GM19324 (cell line): ENCODE data around the gene DHCR24.

Experiments used
- ATAC-seq: cut with Tn5 transposase; IDR thresholded peaks from one replicate; pipeline ENCODE4 v1.9.1; 2021; ENCODE audit warnings: mild to moderate bottlenecking, moderate library complexity; ENCODE audit not compliant: unreplicated experiment, low FRiP score

DHCR24 gene

GRCh38 chr1:54848134-54848948 lies 38.7 kb downstream of the DHCR24 start:
- no peak for ATAC-seq

- ATAC-seq, result no peak
Measured at GRCh38 chr1:54846716-54847284, 40.2 kb downstream of the DHCR24 start.

DNA sequence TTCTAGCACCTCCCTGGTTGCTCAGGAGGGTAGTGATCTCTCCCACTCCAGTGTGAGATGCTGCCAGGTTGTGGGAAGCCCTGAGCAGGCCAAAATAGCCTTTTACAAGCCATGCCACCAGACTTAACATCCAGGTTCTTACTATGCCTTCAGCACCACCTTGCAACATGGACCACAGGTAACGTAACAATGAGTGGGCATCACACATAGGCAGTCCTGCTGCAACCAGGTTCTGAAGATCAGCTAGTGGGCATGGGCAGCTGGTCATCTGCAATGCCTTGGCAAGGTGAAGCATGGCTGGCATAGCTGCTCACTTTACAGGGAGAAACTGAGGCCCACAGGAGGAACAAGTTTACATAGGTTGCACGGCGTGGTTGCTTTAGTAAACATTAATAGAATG lies 40.7 kb downstream of the DHCR24 start:
- ATAC-seq, result no peak

DNA sequence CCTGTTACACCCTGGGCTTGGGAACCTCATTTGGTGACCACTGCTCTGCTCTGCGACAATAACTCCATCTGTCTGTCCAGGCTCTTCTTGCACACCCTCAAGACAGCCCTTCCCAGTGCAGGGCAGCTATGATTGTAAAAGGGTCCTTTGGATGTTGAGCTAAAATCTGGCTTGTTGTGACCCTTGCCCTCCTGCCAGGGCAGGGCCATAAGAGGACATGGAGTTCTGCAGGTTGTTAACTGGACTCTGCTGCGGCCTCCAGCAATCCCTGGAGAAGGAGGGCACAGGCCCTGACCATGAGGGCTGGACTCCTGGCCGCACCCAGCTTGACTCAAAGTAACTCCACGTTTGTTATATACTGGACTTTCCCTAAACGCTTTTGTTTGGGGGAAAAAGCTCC lies 41.2 kb downstream of the DHCR24 start:
- no peak for ATAC-seq

DNA sequence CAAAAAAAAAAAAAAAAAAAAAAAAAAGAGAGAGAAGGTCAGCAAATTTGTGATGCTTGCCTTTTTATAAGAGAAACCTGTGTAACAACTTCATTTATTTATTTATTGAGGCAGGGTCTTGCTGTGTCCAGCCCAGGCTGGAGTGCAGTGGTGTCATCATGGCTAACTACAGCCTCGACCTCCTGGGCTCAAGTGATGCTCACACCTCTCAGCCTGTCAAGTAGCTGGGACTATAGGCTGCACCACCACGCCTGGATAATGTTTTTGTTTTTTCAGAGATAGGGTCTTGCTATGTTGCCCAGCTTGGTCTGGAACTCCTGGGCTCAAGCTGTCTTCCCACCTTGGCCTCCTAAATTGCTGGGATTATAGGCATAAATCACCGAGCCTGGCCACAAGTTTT lies 42.4 kb downstream of the DHCR24 start:
- no peak for ATAC-seq

GRCh38 chr1:54843449-54843848 lies 43.5 kb downstream of the DHCR24 start:
- ATAC-seq, result no peak

GRCh38 chr1:54842963-54843362 lies 44.0 kb downstream of the DHCR24 start:
- ATAC-seq, result no peak

- ATAC-seq, result no peak
Measured at GRCh38 chr1:54842206-54842915, 44.6 kb downstream of the DHCR24 start.

DNA sequence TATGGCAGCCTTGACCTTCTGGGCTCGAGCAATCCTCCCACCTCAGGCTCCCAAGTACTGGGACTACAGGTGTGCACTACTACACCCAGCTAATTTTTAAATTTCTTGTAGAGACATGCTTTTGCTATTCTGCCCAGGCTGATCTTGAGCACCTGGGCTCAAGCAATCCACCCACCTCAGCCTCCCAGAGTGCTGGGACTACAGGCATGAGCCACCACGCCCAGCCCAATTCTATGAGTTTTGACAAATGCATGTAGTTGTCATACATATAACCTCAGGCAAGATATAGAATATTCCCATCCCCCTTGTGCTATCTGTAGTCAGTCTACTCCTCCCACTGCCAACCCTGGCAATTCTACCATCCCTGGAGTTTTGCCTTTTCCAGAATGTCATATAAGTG lies 47.2 kb downstream of the DHCR24 start:
- no peak for ATAC-seq

GRCh38 chr1:54838565-54839180 lies 48.3 kb downstream of the DHCR24 start:
- no peak for ATAC-seq

- ATAC-seq, result no peak
Measured at GRCh38 chr1:54837002-54837853, 49.8 kb downstream of the DHCR24 start.

DNA sequence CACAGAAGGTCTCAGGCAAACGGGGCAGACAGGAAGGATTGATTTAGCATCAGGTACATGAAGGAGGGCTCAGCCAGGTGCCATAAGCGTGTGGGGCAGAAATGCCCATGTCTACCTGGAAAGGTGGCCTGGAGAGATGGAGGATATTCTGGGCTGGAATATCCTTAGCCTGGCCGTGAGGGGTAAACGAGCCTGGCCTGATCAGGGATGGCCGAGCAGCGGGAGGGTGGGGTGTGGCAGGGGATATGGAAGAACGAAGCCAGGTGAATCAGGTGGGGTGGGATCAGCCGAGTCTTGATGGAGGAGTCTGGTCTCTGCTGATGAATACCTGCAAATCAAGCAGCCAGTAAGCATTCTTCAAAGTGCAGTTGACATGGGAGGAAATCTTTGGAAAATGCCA lies 50.4 kb downstream of the DHCR24 start:
- no peak for ATAC-seq

DNA sequence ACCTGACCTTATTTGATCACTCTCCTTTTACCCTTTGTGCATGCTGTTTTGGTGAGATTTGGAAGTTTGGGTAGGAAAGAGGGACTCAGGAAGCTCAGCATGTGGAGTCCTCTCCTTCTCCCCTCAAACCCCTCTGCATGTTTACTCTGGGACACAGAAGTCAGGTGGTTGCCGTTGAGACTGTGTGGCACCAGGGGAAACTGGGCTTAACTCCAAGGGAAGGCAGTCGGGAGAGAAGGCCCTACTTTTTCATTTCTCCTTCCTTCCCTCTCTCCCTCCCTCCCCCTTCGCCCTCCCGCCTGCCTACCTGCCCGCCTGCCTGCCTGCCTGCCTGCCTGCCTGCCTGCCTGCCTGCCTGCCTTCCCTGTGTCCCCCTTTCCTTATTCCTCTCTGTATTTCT lies 51.0 kb downstream of the DHCR24 start:
- ATAC-seq, result no peak

GRCh38 chr1:54835131-54835898 lies 51.7 kb downstream of the DHCR24 start:
- ATAC-seq, result no peak

DNA sequence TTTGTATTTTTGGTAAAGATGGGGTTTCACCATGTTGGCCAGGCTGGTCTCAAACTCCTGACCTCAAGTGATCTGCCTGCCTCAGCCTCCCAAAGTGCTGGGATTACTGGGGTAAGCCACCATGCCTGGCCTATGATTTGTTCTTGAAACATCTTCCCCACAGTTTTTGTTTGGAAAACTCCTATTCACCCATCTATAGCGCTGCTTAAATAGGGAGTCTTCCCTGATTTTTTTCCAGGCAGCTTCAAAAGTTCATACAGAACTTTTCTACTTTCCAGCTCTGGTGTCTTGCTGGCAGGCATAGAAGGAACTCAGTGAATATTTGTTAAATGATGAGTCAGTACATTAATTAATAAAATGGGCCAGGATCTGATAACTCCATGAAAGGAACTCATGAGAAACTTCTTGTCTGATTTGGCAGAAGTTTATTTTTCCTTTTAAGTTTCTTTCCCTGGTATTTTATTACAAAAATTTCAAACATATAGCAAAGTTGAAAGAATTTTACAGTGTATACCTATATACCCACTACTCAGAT lies 52.9 kb downstream of the DHCR24 start:
- no peak for ATAC-seq

GRCh38 chr1:54833121-54833520 lies 53.9 kb downstream of the DHCR24 start:
- ATAC-seq, result no peak

GRCh38 chr1:54826226-54826816 lies 60.7 kb downstream of the DHCR24 start:
- no peak for ATAC-seq

GRCh38 chr1:54825696-54826095 lies 61.3 kb downstream of the DHCR24 start:
- ATAC-seq, result no peak

DNA sequence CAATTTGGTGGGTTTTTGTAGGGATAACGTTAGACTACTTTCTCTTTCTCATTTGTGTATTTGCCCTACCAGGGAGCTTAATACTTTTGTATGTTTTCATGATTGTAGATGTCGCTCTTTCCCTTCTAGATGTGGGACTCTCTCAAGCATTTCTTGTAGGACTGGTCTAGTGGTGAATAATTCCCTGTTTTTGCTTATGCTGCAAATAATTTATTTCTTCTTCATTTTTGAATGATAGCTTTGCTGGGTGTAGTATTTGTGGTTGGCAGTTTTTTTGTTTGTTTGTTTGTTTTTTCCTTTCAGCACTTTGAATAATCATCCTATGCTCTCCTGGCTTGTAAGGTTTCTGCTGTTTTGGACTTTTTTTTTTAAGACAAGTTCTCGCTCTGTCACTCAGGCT lies 63.3 kb downstream of the DHCR24 start:
- ATAC-seq, result no peak
